ENCODE data around the gene FRG1. TPM values are rescaled to one million over a fixed set of nuclear protein-coding genes. Genes with fewer than 3 reads are reported as not detected.
"Not testable (repeated sequence)": the region's sequence is repeated elsewhere in the genome, so short reads cannot be mapped to it uniquely, and the experiment has no call there.

Gene FRG1
- total RNA-seq, 2 donors from 2014 or later = 38.8 to 54.0 TPM

- not testable (repeated sequence) for H3K27ac Mint-ChIP-seq; H3K4me3 Mint-ChIP-seq; DNase-seq; H3K36me3 Mint-ChIP-seq (ENCODE audit: low read depth); H3K9me3 ChIP-seq (ENCODE audit: control insufficient read depth, low read length, poor library complexity, severe bottlenecking); ATAC-seq; H3K4me1 Mint-ChIP-seq
- peaks cover 11% of the 10 kb centered on the region for H3K27me3 Mint-ChIP-seq
These were observed 28.6 kb downstream of the FRG1 start for GRCh38 chr4:189969291-189969690.

- no peaks in the 10 kb centered on the region for H3K9me3 ChIP-seq (ENCODE audit: control insufficient read depth, low read length, poor library complexity, severe bottlenecking)
- H3K27ac Mint-ChIP-seq = no peak overlapping the region
- H3K27me3 Mint-ChIP-seq = peaks cover 11% of the 10 kb centered on the region
- no peak for ATAC-seq
- H3K36me3 Mint-ChIP-seq (ENCODE audit: low read depth) = no peaks in the 10 kb centered on the region
- peaks cover 2% of the 10 kb centered on the region for H3K4me1 Mint-ChIP-seq
- no peak overlapping the region for H3K4me3 Mint-ChIP-seq
- no peak for DNase-seq
These were observed 33.0 kb downstream of the FRG1 start for GRCh38 chr4:189973646-189974045.

- peaks cover 11% of the 10 kb centered on the region for H3K27me3 Mint-ChIP-seq
- no peaks in the 10 kb centered on the region for H3K9me3 ChIP-seq (ENCODE audit: control insufficient read depth, low read length, poor library complexity, severe bottlenecking)
- no peaks in the 10 kb centered on the region for H3K36me3 Mint-ChIP-seq (ENCODE audit: low read depth)
- no peak overlapping the region for H3K27ac Mint-ChIP-seq
- peaks cover 2% of the 10 kb centered on the region for H3K4me1 Mint-ChIP-seq
- no peak overlapping the region for H3K4me3 Mint-ChIP-seq
- ATAC-seq (no peak), DNase-seq (no peak)
These were observed 33.4 kb downstream of the FRG1 start for GRCh38 chr4:189974056-189974455.

- DNase-seq = no peak
- Mint-ChIP-seq H3K4me3 (no peak overlapping the region), H3K4me1 (no peaks in the 10 kb centered on the region), H3K27me3 (no peaks in the 10 kb centered on the region), H3K36me3 (ENCODE audit: low read depth) (no peaks in the 10 kb centered on the region), H3K27ac (no peak overlapping the region)
- ATAC-seq = no peak
- no peaks in the 10 kb centered on the region for H3K9me3 ChIP-seq (ENCODE audit: control insufficient read depth, low read length, poor library complexity, severe bottlenecking)
These were observed 38.8 kb downstream of the FRG1 start for GRCh38 chr4:189979196-189980047.

GRCh38 chr4:189980292-189980691 lies 39.6 kb downstream of the FRG1 start:
- not testable (repeated sequence) for H3K9me3 ChIP-seq (ENCODE audit: control insufficient read depth, low read length, poor library complexity, severe bottlenecking); ATAC-seq; H3K27me3 Mint-ChIP-seq; H3K4me1 Mint-ChIP-seq; DNase-seq; H3K36me3 Mint-ChIP-seq (ENCODE audit: low read depth); H3K4me3 Mint-ChIP-seq; H3K27ac Mint-ChIP-seq

- ATAC-seq (no peak), DNase-seq (no peak)
- Mint-ChIP-seq H3K27me3 (no peaks in the 10 kb centered on the region), H3K36me3 (ENCODE audit: low read depth) (no peaks in the 10 kb centered on the region), H3K27ac (no peak overlapping the region), H3K4me3 (no peak overlapping the region), H3K4me1 (no peaks in the 10 kb centered on the region)
- no peaks in the 10 kb centered on the region for H3K9me3 ChIP-seq (ENCODE audit: control insufficient read depth, low read length, poor library complexity, severe bottlenecking)
These were observed 41.3 kb downstream of the FRG1 start for GRCh38 chr4:189981970-189982369.

GRCh38 chr4:189983916-189984526 lies 43.3 kb downstream of the FRG1 start:
- H3K4me3 Mint-ChIP-seq; DNase-seq; H3K4me1 Mint-ChIP-seq; H3K9me3 ChIP-seq (ENCODE audit: control insufficient read depth, low read length, poor library complexity, severe bottlenecking); H3K27me3 Mint-ChIP-seq; H3K27ac Mint-ChIP-seq; H3K36me3 Mint-ChIP-seq (ENCODE audit: low read depth); ATAC-seq: not testable (repeated sequence)

- H3K9me3 ChIP-seq (ENCODE audit: control insufficient read depth, low read length, poor library complexity, severe bottlenecking); DNase-seq; H3K36me3 Mint-ChIP-seq (ENCODE audit: low read depth); ATAC-seq; H3K27ac Mint-ChIP-seq; H3K4me3 Mint-ChIP-seq; H3K27me3 Mint-ChIP-seq; H3K4me1 Mint-ChIP-seq: not testable (repeated sequence)
These were observed 44.0 kb downstream of the FRG1 start for GRCh38 chr4:189984661-189985060.

GRCh38 chr4:189985651-189986243 lies 45.1 kb downstream of the FRG1 start:
- H3K36me3 Mint-ChIP-seq (ENCODE audit: low read depth); H3K4me1 Mint-ChIP-seq; DNase-seq; H3K9me3 ChIP-seq (ENCODE audit: control insufficient read depth, low read length, poor library complexity, severe bottlenecking); ATAC-seq; H3K4me3 Mint-ChIP-seq; H3K27ac Mint-ChIP-seq; H3K27me3 Mint-ChIP-seq: not testable (repeated sequence)

GRCh38 chr4:189988877-189989431 lies 48.3 kb downstream of the FRG1 start:
- H3K9me3 ChIP-seq (ENCODE audit: control insufficient read depth, low read length, poor library complexity, severe bottlenecking) = no peaks in the 10 kb centered on the region
- Mint-ChIP-seq H3K4me3 (no peak overlapping the region), H3K27ac (no peak overlapping the region), H3K4me1 (no peaks in the 10 kb centered on the region), H3K36me3 (ENCODE audit: low read depth) (no peaks in the 10 kb centered on the region), H3K27me3 (no peaks in the 10 kb centered on the region)
- ATAC-seq (no peak), DNase-seq (no peak)

- not testable (repeated sequence) for H3K27ac Mint-ChIP-seq; H3K4me1 Mint-ChIP-seq; H3K4me3 Mint-ChIP-seq; H3K27me3 Mint-ChIP-seq; H3K36me3 Mint-ChIP-seq (ENCODE audit: low read depth); DNase-seq; ATAC-seq; H3K9me3 ChIP-seq (ENCODE audit: control insufficient read depth, low read length, poor library complexity, severe bottlenecking)
These were observed 49.3 kb downstream of the FRG1 start for GRCh38 chr4:189989941-189990340.

All from T-helper 17 cell (primary cell).